PC-9 (cell line): ENCODE data around the gene ZNF41.

ENCODE experiments used
- EZH2 ChIP-seq: fragments of 200-600 bp; sonication (generic); IDR thresholded peaks from 2 replicates; pipeline ENCODE4 v1.8.0; 2017; ENCODE audit warnings: antibody characterized with exemption, low read depth
- TF ChIP-seq, protein P1 (sequence below): fragments of 200-600 bp; sonication (generic); conservative IDR thresholded peaks from 2 replicates; pipeline ENCODE4 v1.6.1; 2017; ENCODE audit warnings: mixed run types, antibody characterized with exemption, mild to moderate bottlenecking, moderate library complexity

DNA sequence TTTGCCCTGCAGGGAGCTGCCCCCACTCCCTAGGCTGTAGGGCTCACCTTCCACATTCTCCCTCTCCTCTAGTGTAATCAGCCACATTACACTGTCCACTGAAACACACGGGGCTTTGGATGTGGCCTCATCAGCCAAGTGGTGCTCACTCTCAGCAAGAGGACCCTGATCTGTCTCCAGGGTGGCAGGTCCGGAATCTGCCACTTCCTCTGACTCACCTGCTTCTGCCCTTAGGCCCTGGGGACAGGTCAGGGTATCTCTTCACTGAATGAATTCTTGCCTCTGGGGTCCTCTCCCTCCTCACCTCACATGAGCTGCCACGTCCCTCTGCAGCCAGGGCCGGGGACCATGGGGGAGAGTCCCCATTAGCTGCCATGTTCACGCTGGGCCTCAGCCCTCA is 15.9 kb downstream of the ZNF41 start:
- TF ChIP-seq, protein P1, sequence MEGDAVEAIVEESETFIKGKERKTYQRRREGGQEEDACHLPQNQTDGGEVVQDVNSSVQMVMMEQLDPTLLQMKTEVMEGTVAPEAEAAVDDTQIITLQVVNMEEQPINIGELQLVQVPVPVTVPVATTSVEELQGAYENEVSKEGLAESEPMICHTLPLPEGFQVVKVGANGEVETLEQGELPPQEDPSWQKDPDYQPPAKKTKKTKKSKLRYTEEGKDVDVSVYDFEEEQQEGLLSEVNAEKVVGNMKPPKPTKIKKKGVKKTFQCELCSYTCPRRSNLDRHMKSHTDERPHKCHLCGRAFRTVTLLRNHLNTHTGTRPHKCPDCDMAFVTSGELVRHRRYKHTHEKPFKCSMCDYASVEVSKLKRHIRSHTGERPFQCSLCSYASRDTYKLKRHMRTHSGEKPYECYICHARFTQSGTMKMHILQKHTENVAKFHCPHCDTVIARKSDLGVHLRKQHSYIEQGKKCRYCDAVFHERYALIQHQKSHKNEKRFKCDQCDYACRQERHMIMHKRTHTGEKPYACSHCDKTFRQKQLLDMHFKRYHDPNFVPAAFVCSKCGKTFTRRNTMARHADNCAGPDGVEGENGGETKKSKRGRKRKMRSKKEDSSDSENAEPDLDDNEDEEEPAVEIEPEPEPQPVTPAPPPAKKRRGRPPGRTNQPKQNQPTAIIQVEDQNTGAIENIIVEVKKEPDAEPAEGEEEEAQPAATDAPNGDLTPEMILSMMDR, result no peak
- TF ChIP-seq EZH2, result no peak
